PC-9 (cell line): Measurements from ENCODE around the gene PTX4.

Experiments
- CTCF ChIP-seq: fragments of 200-600 bp; sonication (generic); conservative IDR thresholded peaks from 2 replicates; pipeline ENCODE4 v1.6.1; 2017; ENCODE audit warnings: mixed run types, antibody characterized with exemption, mild to moderate bottlenecking, moderate library complexity
- EZH2 ChIP-seq: fragments of 200-600 bp; sonication (generic); IDR thresholded peaks from 2 replicates; pipeline ENCODE4 v1.8.0; 2017; ENCODE audit warnings: antibody characterized with exemption, low read depth

GRCh38 chr16:1499756-1500464 lies 11.2 kb upstream of the PTX4 start:
- TF ChIP-seq CTCF (no peak), EZH2 (no peak)
